Esophagus muscularis mucosa (tissue), 4 donors: Measurements from ENCODE around the gene PLCZ1.
"Not testable (repeated sequence)": the region's sequence is repeated elsewhere in the genome, so short reads cannot be mapped to it uniquely, and the experiment has no call there.

Source experiments
- EP300 ChIP-seq: sonication (generic); formaldehyde crosslinking; IDR thresholded peaks from one replicate; pipeline ENCODE4 v1.6.1; 2017; ENCODE audit warnings: antibody characterized with exemption
- POLR2A ChIP-seq: fragments of 450-650 bp; IDR thresholded peaks from one replicate; pipeline ENCODE4 v1.6.1; 2017; ENCODE audit warnings: antibody characterized with exemption, moderate library complexity, mild to moderate bottlenecking, low read depth
- POLR2AphosphoS5 ChIP-seq, 2 donors: sonication (generic); formaldehyde crosslinking; IDR thresholded peaks; one replicate each; pipeline ENCODE4 v1.6.1; 2017; ENCODE audit warnings: antibody characterized with exemption in 2 of 2
- TF ChIP-seq, protein P1 (sequence below), 3 experiments: fragments of 200-600 bp in 2 of 3; fragments of 450-650 bp in 1 of 3; sonication (generic) in 2 of 3; IDR thresholded peaks; one replicate each; pipeline ENCODE4 v1.5.1; 2017 to 2019; ENCODE audit warnings: antibody characterized with exemption in 3 of 3, mild to moderate bottlenecking in 2 of 3, moderate library complexity in 1 of 3

- TF ChIP-seq, protein P1, sequence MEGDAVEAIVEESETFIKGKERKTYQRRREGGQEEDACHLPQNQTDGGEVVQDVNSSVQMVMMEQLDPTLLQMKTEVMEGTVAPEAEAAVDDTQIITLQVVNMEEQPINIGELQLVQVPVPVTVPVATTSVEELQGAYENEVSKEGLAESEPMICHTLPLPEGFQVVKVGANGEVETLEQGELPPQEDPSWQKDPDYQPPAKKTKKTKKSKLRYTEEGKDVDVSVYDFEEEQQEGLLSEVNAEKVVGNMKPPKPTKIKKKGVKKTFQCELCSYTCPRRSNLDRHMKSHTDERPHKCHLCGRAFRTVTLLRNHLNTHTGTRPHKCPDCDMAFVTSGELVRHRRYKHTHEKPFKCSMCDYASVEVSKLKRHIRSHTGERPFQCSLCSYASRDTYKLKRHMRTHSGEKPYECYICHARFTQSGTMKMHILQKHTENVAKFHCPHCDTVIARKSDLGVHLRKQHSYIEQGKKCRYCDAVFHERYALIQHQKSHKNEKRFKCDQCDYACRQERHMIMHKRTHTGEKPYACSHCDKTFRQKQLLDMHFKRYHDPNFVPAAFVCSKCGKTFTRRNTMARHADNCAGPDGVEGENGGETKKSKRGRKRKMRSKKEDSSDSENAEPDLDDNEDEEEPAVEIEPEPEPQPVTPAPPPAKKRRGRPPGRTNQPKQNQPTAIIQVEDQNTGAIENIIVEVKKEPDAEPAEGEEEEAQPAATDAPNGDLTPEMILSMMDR (IDR thresholded peaks at IDR 0.05): not testable (repeated sequence)
- TF ChIP-seq POLR2AphosphoS5 (IDR thresholded peaks at IDR 0.05); POLR2A; EP300: not testable (repeated sequence)
Observed at GRCh38 chr12:18785465-18785864, 47.7 kb upstream of the PLCZ1 start.
